A673 (cell line): ENCODE measurements around the gene SUN1. TPM values are rescaled to one million over a fixed set of nuclear protein-coding genes. Genes with fewer than 3 reads are reported as not detected.
A peak's percentile ranks its signal among the peaks of the same experiment; 100 is the strongest.

ENCODE experiments used
- BruUV-seq: library from RNA; stranded (reverse); fragments of 400-500 nt; replicated peaks from 2 replicates; lab custom pipeline; 2021; lab: Mats Ljungman, UMichigan
- CTCF ChIA-PET: fragments of 300-600 bp; sonication (Branson Sonifier 250); formaldehyde crosslinking; loops from one replicate; lab custom pipeline; 2022; ENCODE audit warnings: antibody characterized with exemption; lab: Charles Lee
- POLR2A ChIA-PET: fragments of 300-600 bp; sonication (Branson Sonifier 250); formaldehyde crosslinking; loops from one replicate; lab custom pipeline; 2022; ENCODE audit warnings: antibody characterized with exemption; ENCODE audit not compliant: low non-redundant PET; lab: Charles Lee
- DNase-seq: peaks from one replicate; pipeline ENCODE4 v3.0.0-alpha.2; 2015; ENCODE audit warnings: low spot score
- H3K27ac ChIP-seq: fragments of 200-600 bp; sonication (generic); 2 replicates; pipeline ENCODE4 v1.5.1; 2016; ENCODE audit warnings: mixed run types, low read depth, mild to moderate bottlenecking, mixed read lengths, antibody characterized with exemption, low read length; ENCODE audit not compliant: poor library complexity, severe bottlenecking
- H3K27me3 ChIP-seq: fragments of 200-600 bp; sonication (generic); replicated peaks from 2 replicates; pipeline ENCODE4 v1.6.1; 2017; ENCODE audit warnings: mixed run types, low read depth, mild to moderate bottlenecking, mixed read lengths, antibody characterized with exemption, low read length; ENCODE audit not compliant: insufficient read depth, poor library complexity
- H3K36me3 ChIP-seq: fragments of 200-600 bp; sonication (generic); 2 replicates; pipeline ENCODE4 v1.6.1; 2016; ENCODE audit warnings: mixed run types, mild to moderate bottlenecking, mixed read lengths, antibody characterized with exemption, low read length; ENCODE audit not compliant: insufficient read depth, poor library complexity, severe bottlenecking
- H3K4me1 ChIP-seq: fragments of 200-600 bp; sonication (generic); 2 replicates; pipeline ENCODE4 v1.6.1; 2017; ENCODE audit warnings: mixed run types, mild to moderate bottlenecking, mixed read lengths, antibody characterized with exemption, low read length; ENCODE audit not compliant: insufficient read depth, poor library complexity, severe bottlenecking
- H3K4me3 ChIP-seq: fragments of 200-600 bp; sonication (generic); 2 replicates; pipeline ENCODE4 v1.5.1; 2016; ENCODE audit warnings: low read depth, mixed run types, mild to moderate bottlenecking, mixed read lengths, low read length; ENCODE audit not compliant: poor library complexity, severe bottlenecking
- H3K9me3 ChIP-seq: fragments of 200-600 bp; sonication (generic); 2 replicates; pipeline ENCODE4 v1.6.1; 2016; ENCODE audit warnings: mixed run types, low read depth, mild to moderate bottlenecking, mixed read lengths, antibody characterized with exemption, low read length; ENCODE audit not compliant: poor library complexity, severe bottlenecking
- EZH2 ChIP-seq: fragments of 200-600 bp; sonication (generic); IDR thresholded peaks from 2 replicates; pipeline ENCODE4 v1.6.1; 2017; ENCODE audit warnings: borderline replicate concordance, low read depth, mild to moderate bottlenecking, mixed read lengths, antibody characterized with exemption, low read length; ENCODE audit not compliant: poor library complexity, severe bottlenecking
- intact Hi-C: fragments of 100-400 bp; cut with micrococcal nuclease; formaldehyde crosslinking; loops from one replicate; pipeline ENCODE4 v1.10.0; 2022; ENCODE audit not compliant: unreplicated experiment
- total RNA-seq: library from RNA; stranded (reverse); gene quantifications from 2 replicates; pipeline ENCODE4 v1.2.3, GENCODE V29; 2021
- TF ChIP-seq, protein P1 (sequence below): fragments of 300-800, 200-600 bp; sonication (generic); conservative IDR thresholded peaks from 2 replicates; pipeline ENCODE4 v1.5.1; 2017; ENCODE audit warnings: low read depth, mild to moderate bottlenecking, antibody characterized with exemption, low read length, moderate library complexity, mixed read lengths

SUN1 gene
- total RNA-seq, 1 experiment from 2014 or later, result 189 TPM

DNA sequence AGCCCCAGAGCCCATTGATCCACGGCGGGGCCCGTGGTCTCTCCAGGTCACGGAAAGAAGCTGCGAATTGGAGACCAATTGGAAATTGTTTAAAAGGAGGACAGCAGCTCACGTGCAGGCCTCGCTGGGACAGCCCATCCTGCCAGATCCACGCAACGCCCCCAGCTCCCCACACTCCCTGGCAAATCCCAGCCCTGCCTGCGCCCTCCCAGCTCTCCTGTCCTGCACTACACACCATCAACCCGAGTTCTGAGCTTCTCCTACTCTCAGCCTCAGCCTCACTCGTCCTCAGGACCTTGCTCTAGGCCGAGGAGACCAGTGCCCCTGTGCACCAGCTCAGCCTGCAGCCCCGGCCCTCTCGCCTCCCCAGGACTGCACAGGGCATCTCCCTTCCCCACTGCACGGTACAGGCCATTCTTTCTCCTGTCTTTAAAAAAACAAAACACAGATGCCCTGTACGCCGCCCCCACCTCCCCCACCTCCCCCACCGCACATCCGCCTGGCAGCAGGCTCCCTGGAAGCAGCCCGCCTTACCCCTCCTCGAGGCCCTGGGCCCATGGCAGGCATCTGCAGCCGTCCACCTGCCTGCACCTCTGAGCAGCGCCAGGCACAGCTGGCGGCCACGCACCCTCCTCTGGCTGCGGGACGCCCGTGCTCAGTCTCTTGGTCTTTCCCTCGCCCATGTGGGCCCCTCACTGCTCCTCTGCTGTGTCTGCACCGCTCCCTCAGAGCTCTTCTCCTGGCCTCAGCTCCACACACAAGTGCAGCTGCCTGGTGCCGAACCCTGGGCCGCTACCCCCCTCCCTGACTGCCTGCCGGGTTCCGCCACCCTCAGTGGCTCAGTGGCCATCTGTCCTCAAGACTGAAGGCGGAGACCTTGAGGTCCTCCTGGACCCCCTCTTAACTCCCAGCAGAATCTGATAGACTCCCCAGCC lies 48.5 kb upstream of the SUN1 start:
- no TSS peak for BruUV-seq
- Histone ChIP-seq H3K36me3 (peaks cover 39% of the 10 kb centered on the region), H3K4me3 (no peak overlapping the region), H3K27ac (peak overlapping the region; percentile 9), H3K27me3 (no peaks in the 10 kb centered on the region), H3K4me1 (peaks cover 36% of the 10 kb centered on the region), H3K9me3 (no peaks in the 10 kb centered on the region)
- DNase-seq, result no peak
- ChIA-PET POLR2A (no interaction called here), CTCF (interaction anchor here (1.2 kb wide), 1 partner anchor 89 kb away, joined by 3 read pairs; no protein-coding TSS in a partner anchor)
- no peak for TF ChIP-seq EZH2
- TF ChIP-seq, protein P1, sequence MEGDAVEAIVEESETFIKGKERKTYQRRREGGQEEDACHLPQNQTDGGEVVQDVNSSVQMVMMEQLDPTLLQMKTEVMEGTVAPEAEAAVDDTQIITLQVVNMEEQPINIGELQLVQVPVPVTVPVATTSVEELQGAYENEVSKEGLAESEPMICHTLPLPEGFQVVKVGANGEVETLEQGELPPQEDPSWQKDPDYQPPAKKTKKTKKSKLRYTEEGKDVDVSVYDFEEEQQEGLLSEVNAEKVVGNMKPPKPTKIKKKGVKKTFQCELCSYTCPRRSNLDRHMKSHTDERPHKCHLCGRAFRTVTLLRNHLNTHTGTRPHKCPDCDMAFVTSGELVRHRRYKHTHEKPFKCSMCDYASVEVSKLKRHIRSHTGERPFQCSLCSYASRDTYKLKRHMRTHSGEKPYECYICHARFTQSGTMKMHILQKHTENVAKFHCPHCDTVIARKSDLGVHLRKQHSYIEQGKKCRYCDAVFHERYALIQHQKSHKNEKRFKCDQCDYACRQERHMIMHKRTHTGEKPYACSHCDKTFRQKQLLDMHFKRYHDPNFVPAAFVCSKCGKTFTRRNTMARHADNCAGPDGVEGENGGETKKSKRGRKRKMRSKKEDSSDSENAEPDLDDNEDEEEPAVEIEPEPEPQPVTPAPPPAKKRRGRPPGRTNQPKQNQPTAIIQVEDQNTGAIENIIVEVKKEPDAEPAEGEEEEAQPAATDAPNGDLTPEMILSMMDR, result no peak
- intact Hi-C loops, result loop anchor here (10.0 kb wide), 1 partner anchor 171 kb away; the partner anchor contains the start of gene ADAP1

DNA sequence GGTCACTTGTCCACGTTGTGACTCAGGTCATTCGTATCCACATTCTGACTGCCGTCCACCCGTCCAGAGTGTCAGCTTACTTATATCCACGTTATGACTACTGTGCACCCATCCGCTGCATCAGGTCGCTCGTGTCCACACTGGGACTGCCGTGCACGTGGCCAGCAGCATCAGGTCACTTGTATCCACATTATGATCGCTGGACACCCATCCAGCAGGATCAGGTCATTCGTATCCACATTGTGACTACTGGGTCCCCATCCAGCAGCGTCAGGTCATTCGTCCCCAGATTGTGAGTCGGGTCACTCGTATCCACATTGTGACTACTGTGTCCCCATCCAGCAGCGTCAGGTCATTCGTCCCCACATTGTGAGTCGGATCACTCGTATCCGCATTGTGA lies 47.3 kb upstream of the SUN1 start:
- DNase-seq, result no peak
- Histone ChIP-seq H3K4me3 (no peak overlapping the region), H3K27ac (no peak overlapping the region), H3K36me3 (peaks cover 41% of the 10 kb centered on the region), H3K27me3 (no peaks in the 10 kb centered on the region), H3K9me3 (no peaks in the 10 kb centered on the region), H3K4me1 (peaks cover 25% of the 10 kb centered on the region)
- intact Hi-C loops, result loop anchor here (10.0 kb wide), 1 partner anchor 170 kb away; the partner anchor contains the start of gene ADAP1
- BruUV-seq, result no TSS peak
- CTCF ChIA-PET, result interaction anchor here (1.2 kb wide), 1 partner anchor 88 kb away, joined by 3 read pairs; no protein-coding TSS in a partner anchor
- TF ChIP-seq EZH2, result no peak
- TF ChIP-seq, protein P1, result no peak
- POLR2A ChIA-PET, result no interaction called here

DNA sequence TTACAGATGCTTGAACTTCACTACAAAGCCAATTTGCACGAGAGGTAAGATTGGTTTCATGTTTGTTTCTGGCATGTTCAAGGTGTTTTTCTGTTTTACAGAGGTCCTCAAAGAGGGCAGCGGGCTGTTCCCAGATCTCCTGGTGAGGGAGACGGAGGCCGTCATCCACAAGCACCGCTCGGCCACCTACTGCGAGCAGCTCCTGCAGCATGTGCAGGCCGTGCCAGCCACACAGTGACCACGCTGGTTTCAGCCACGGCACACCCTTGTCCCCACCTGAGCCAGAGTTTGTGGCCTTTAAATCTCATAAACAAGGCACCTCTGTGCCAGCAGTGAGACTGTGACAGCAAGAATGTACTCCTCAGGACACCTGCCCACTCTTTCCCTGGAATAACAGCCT lies 46.9 kb upstream of the SUN1 start:
- TF ChIP-seq, protein P1, result no peak
- no peak for TF ChIP-seq EZH2
- BruUV-seq, result no TSS peak
- ChIA-PET CTCF (interaction anchor here (1.3 kb wide), 1 partner anchor 8 kb away, joined by 4 read pairs; no protein-coding TSS in a partner anchor), POLR2A (no interaction called here)
- Histone ChIP-seq H3K27ac (no peak overlapping the region), H3K4me1 (peaks cover 20% of the 10 kb centered on the region), H3K27me3 (no peaks in the 10 kb centered on the region), H3K36me3 (peaks cover 42% of the 10 kb centered on the region), H3K9me3 (no peaks in the 10 kb centered on the region), H3K4me3 (no peak overlapping the region)
- intact Hi-C loops, result loop anchor here (10.0 kb wide), 1 partner anchor 169 kb away; the partner anchor contains the start of gene ADAP1
- DNase-seq, result no peak
